HEK293 (cell line): ENCODE data around the gene IL17RB.

Experiments
- HIC1 ChIP-seq: fragments of 450-650 bp; formaldehyde crosslinking; IDR thresholded peaks from 2 replicates; pipeline ENCODE4 v1.5.1; 2016; ENCODE audit warnings: missing biosample characterization, missing genetic modification characterization
- YY1 ChIP-seq: fragments of 450-650 bp; formaldehyde crosslinking; IDR thresholded peaks from 2 replicates; pipeline ENCODE4 v1.5.1; 2018; ENCODE audit warnings: missing biosample characterization, missing genetic modification characterization
- ZNF37A ChIP-seq: fragments of 450-650 bp; IDR thresholded peaks from 2 replicates; pipeline ENCODE4 v1.5.1; 2018; ENCODE audit warnings: missing biosample characterization, missing genetic modification characterization

- TF ChIP-seq ZNF37A: no peak
- no peak for TF ChIP-seq HIC1 (tag by site-specific recombination)
- no peak for TF ChIP-seq YY1 (tag by site-specific recombination)
These were observed 47.0 kb upstream of the IL17RB start for GRCh38 chr3:53799338-53799865.
